ENCODE results near the gene NCBP3.

DNA sequence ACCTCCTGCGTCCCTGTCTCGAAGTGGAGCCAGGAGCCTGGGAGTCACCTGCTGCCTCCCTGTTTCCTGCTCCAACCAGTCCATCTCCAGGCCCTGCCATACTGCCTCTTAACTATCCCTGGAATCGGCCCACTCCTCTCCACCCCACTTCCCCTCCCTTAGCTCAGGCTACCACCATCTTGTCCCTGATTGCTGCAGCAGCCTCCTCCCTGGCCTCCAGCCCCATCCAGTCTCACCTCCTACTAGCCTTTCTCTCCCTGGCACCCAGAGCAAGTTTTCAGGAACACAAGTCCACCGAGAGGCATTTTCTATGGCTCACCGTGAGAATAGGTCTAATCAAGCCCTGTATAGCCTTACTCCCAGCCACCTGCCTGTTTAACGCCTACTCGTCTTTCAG lies 47.7 kb upstream of the NCBP3 start:
- TF ChIP-seq, protein P1, sequence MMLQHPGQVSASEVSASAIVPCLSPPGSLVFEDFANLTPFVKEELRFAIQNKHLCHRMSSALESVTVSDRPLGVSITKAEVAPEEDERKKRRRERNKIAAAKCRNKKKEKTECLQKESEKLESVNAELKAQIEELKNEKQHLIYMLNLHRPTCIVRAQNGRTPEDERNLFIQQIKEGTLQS (IDR thresholded peaks at IDR 0.05), result no peak
- TF ChIP-seq, protein P2, sequence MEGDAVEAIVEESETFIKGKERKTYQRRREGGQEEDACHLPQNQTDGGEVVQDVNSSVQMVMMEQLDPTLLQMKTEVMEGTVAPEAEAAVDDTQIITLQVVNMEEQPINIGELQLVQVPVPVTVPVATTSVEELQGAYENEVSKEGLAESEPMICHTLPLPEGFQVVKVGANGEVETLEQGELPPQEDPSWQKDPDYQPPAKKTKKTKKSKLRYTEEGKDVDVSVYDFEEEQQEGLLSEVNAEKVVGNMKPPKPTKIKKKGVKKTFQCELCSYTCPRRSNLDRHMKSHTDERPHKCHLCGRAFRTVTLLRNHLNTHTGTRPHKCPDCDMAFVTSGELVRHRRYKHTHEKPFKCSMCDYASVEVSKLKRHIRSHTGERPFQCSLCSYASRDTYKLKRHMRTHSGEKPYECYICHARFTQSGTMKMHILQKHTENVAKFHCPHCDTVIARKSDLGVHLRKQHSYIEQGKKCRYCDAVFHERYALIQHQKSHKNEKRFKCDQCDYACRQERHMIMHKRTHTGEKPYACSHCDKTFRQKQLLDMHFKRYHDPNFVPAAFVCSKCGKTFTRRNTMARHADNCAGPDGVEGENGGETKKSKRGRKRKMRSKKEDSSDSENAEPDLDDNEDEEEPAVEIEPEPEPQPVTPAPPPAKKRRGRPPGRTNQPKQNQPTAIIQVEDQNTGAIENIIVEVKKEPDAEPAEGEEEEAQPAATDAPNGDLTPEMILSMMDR (IDR thresholded peaks at IDR 0.05; ENCODE audit: low read depth, low read length, missing input control), result no peak
- TF ChIP-seq NR2F2 (IDR thresholded peaks at IDR 0.05), result no peak
- no peak for TF ChIP-seq JUND (IDR thresholded peaks at IDR 0.05)
- TF ChIP-seq, protein P3, sequence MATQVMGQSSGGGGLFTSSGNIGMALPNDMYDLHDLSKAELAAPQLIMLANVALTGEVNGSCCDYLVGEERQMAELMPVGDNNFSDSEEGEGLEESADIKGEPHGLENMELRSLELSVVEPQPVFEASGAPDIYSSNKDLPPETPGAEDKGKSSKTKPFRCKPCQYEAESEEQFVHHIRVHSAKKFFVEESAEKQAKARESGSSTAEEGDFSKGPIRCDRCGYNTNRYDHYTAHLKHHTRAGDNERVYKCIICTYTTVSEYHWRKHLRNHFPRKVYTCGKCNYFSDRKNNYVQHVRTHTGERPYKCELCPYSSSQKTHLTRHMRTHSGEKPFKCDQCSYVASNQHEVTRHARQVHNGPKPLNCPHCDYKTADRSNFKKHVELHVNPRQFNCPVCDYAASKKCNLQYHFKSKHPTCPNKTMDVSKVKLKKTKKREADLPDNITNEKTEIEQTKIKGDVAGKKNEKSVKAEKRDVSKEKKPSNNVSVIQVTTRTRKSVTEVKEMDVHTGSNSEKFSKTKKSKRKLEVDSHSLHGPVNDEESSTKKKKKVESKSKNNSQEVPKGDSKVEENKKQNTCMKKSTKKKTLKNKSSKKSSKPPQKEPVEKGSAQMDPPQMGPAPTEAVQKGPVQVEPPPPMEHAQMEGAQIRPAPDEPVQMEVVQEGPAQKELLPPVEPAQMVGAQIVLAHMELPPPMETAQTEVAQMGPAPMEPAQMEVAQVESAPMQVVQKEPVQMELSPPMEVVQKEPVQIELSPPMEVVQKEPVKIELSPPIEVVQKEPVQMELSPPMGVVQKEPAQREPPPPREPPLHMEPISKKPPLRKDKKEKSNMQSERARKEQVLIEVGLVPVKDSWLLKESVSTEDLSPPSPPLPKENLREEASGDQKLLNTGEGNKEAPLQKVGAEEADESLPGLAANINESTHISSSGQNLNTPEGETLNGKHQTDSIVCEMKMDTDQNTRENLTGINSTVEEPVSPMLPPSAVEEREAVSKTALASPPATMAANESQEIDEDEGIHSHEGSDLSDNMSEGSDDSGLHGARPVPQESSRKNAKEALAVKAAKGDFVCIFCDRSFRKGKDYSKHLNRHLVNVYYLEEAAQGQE (IDR thresholded peaks at IDR 0.05), result no peak
- no peak for TF ChIP-seq GABPA (IDR thresholded peaks at IDR 0.05 in 1 of 2, conservative IDR thresholded peaks at IDR 0.05 in 1 of 2)
- TF ChIP-seq, protein P4, sequence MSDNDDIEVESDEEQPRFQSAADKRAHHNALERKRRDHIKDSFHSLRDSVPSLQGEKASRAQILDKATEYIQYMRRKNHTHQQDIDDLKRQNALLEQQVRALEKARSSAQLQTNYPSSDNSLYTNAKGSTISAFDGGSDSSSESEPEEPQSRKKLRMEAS (IDR thresholded peaks at IDR 0.05), result no peak
- no peak for TF ChIP-seq YY1 (IDR thresholded peaks at IDR 0.05)
- TF ChIP-seq RAD21 (IDR thresholded peaks at IDR 0.05), result no peak
- TF ChIP-seq, protein P5, sequence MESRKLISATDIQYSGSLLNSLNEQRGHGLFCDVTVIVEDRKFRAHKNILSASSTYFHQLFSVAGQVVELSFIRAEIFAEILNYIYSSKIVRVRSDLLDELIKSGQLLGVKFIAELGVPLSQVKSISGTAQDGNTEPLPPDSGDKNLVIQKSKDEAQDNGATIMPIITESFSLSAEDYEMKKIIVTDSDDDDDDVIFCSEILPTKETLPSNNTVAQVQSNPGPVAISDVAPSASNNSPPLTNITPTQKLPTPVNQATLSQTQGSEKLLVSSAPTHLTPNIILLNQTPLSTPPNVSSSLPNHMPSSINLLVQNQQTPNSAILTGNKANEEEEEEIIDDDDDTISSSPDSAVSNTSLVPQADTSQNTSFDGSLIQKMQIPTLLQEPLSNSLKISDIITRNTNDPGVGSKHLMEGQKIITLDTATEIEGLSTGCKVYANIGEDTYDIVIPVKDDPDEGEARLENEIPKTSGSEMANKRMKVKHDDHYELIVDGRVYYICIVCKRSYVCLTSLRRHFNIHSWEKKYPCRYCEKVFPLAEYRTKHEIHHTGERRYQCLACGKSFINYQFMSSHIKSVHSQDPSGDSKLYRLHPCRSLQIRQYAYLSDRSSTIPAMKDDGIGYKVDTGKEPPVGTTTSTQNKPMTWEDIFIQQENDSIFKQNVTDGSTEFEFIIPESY (IDR thresholded peaks at IDR 0.05), result no peak
- TF ChIP-seq TAF1 (conservative IDR thresholded peaks at IDR 0.05), result no peak
- TF ChIP-seq SP1 (IDR thresholded peaks at IDR 0.05), result no peak
- TF ChIP-seq EGR1 (IDR thresholded peaks at IDR 0.05; ENCODE audit: low read depth in 2 of 2), result no peak
- no peak for TF ChIP-seq RXRA (IDR thresholded peaks at IDR 0.05)
